BLaER1 treated with 17β-estradiol and CSF1 and Interleukin-3, amounts not matched to agents 10 nM and 100 nM (cell line): ENCODE results near the gene VWDE.

Source experiments
- H3K27ac ChIP-seq, 11 experiments: shearing (Covaris generic); formaldehyde crosslinking; 2 replicates each; pipeline ENCODE4 v1.8.1; 2022
- H3K27me3 ChIP-seq, 11 experiments: shearing (Covaris generic); formaldehyde crosslinking; 2 replicates each; pipeline ENCODE4 v1.8.1; 2022
- H3K36me3 ChIP-seq, 11 experiments: shearing (Covaris generic); formaldehyde crosslinking; 2 replicates each; pipeline ENCODE4 v1.8.1; 2022
- H3K4me1 ChIP-seq, 10 experiments: shearing (Covaris generic); formaldehyde crosslinking; 2 replicates each; pipeline ENCODE4 v1.8.1; 2022
- H3K4me2 ChIP-seq, 11 experiments: shearing (Covaris generic); formaldehyde crosslinking; 2 replicates each; pipeline ENCODE4 v1.8.1; 2022
- H3K4me3 ChIP-seq, 10 experiments: shearing (Covaris generic); formaldehyde crosslinking; 2 replicates each; pipeline ENCODE4 v1.8.1; 2022
- H3K9ac ChIP-seq, 11 experiments: shearing (Covaris generic); formaldehyde crosslinking; 2 replicates each; pipeline ENCODE4 v1.8.1; 2022
- H3K9me3 ChIP-seq, 11 experiments: shearing (Covaris generic); formaldehyde crosslinking; replicated peaks in 1 of 11; 2 replicates each; pipeline ENCODE4 v1.8.1; 2022
- H4K20me1 ChIP-seq, 11 experiments: shearing (Covaris generic); formaldehyde crosslinking; 2 replicates each; pipeline ENCODE4 v1.8.1; 2022
- Cebpa-rat ChIP-seq, 11 experiments: shearing (Covaris generic); IDR thresholded peaks; 2 replicates each; pipeline ENCODE4 v1.8.1; 2022

VWDE gene

DNA sequence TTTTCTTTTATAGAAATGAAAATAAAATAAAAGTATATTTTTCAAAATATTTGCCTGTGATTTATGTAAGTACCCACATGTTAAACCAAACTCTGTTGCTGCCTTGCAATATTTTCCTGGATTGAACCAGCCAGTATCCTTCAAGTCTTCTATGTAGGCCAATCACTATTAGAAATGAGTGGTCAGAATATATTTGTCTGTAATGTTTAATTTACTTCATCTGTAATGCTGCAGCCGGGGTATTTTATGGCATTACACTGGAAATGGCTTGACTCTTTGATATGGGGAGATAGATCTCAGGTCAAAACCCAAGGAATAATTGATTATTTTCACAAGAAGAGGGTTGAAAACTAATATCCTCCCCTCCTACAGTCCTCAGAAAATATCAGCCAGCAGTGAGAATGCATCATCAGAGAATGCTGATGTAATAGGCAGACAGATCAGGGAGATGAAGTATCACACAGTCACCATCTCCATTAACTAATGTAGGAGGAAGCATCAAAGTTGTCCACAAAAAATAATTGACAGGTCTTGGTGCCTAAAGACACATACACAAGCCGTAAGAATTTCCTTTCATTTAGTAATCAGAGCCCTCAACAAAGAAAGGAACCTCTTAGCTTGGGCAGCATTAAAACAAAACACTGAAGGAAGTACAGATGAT, 82.5 kb downstream of the VWDE start:
- Histone ChIP-seq H3K9ac (0 out of 22 replicates have a peak overlapping the region, but pooled peaks of 1 of the 11 experiments have one; percentile 21), H3K4me2 (no peak overlapping the region), H3K9me3 (no peaks in the 10 kb centered on the region), H3K27me3 (no peaks in the 10 kb centered on the region), H3K4me1 (no peaks in the 10 kb centered on the region), H3K4me3 (no peak overlapping the region), H4K20me1 (no peaks in the 10 kb centered on the region), H3K27ac (no peak overlapping the region), H3K36me3 (no peaks in the 10 kb centered on the region)
- no peak for TF ChIP-seq Cebpa-rat (IDR thresholded peaks at IDR 0.05)

DNA sequence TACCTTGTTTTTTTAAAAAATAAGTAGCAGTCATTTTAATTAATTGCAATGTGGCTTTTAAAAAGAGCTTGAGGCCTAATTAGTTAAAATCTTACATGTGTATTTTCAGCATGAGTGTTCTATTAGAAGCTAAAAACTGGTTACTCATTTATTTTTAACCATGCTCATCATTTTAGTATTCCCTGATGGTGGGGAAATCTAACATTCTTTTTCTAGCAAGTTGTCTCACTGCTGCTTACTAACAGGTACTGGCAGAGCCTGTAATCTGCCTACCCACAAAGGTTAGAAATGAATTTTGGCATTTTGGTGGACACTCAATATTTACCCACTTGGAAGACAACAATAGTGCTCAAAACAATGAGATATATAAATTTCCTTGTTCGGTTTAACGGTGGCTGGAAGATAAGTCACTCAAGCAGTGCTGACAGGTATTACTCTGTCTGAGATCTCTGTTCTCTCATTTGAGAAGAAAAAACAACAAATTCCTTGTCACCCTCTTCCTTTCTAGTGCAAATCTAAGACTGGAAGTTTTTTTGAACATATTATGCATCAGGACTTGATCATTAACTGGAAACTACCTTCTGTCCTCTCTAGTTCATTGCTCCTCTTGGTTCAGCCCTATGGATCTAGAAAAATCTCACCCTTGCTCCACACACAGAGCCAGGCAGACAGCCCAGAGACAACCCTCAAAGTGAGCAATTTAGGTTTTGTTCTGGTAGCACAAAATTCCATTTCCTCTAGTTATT, 83.3 kb downstream of the VWDE start:
- no peak for TF ChIP-seq Cebpa-rat (IDR thresholded peaks at IDR 0.05)
- Histone ChIP-seq H4K20me1 (no peaks in the 10 kb centered on the region), H3K27me3 (no peaks in the 10 kb centered on the region), H3K9me3 (no peaks in the 10 kb centered on the region), H3K27ac (no peak overlapping the region), H3K4me2 (no peak overlapping the region), H3K4me3 (no peak overlapping the region), H3K9ac (no peak overlapping the region), H3K4me1 (no peaks in the 10 kb centered on the region), H3K36me3 (no peaks in the 10 kb centered on the region)

DNA sequence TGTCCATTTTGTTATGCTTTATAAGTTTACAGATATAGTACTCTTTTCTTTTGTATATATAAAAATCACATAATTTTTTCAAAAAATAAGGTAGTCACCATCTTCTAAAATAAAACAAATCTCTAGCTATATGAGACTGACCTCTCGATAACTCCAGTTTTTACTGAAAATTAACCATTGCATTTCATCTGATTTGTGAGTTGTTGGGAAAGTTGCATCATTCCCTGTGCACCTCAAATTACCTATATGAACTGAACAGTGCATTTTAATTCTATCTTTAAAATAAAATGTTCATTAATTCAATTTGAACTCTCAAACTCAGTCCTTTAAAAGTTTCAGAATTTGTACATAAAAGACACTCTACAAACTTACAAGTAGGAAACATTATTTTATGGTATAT, 86.0 kb downstream of the VWDE start:
- H3K4me3 ChIP-seq = no peak overlapping the region
- no peaks in the 10 kb centered on the region for H3K36me3 ChIP-seq
- no peaks in the 10 kb centered on the region for H4K20me1 ChIP-seq
- H3K9ac ChIP-seq = no peak overlapping the region
- no peak for TF ChIP-seq Cebpa-rat (IDR thresholded peaks at IDR 0.05)
- no peak overlapping the region for H3K27ac ChIP-seq
- peaks cover 0 to 4% (median 0%) of the 10 kb centered on the region in 10 experiments; a peak in 1 of 20 replicates for H3K4me1 ChIP-seq
- H3K4me2 ChIP-seq = no peak overlapping the region
- H3K27me3 ChIP-seq = no peaks in the 10 kb centered on the region
- H3K9me3 ChIP-seq = no peaks in the 10 kb centered on the region

DNA sequence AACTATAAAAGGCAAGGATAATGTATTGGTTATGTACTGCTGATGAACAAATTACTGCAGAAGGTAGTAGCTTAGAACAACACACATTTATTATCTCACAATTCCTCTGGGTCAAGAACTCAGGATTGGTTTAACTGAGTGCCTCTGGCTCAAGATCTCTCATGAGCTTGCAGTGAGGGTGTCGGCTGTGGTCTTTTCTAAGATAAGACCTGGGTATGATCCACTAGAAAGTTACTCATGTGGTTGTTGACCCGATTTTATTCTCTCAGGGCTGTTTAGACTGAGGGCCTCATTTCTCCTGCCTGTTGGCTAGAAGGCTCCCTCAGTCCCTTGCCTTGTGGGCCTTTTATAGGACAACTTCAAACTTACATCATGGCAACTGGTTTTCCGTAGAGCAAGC, 86.7 kb downstream of the VWDE start:
- H4K20me1 ChIP-seq = no peaks in the 10 kb centered on the region
- no peak overlapping the region for H3K4me3 ChIP-seq
- no peak overlapping the region for H3K9ac ChIP-seq
- no peak overlapping the region for H3K4me2 ChIP-seq
- no peak for TF ChIP-seq Cebpa-rat (IDR thresholded peaks at IDR 0.05)
- H3K4me1 ChIP-seq = peaks cover 0 to 4% (median 0%) of the 10 kb centered on the region in 10 experiments; a peak in 1 of 20 replicates
- H3K27me3 ChIP-seq = no peaks in the 10 kb centered on the region
- no peak overlapping the region for H3K27ac ChIP-seq
- no peaks in the 10 kb centered on the region for H3K36me3 ChIP-seq
- no peaks in the 10 kb centered on the region for H3K9me3 ChIP-seq

DNA sequence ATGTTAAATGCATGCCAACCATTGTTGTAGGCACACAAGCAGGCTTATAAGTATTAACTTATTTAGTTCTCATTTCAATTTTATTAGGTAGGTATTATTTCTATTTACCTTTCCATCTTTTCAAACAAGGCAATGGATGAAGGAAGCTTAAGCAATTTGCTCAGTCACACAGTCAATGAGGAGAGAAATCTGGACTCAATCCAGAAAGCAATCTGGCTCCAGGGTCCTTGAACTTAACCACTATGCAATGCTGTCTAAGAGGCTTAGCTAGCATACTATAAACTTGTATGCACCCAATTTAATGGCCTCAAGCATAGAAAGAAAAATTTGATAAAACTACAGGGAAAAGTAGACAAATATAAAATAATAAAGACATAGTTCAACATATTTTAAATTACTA, 88.6 kb downstream of the VWDE start:
- Histone ChIP-seq H3K9ac (no peak overlapping the region), H3K36me3 (no peaks in the 10 kb centered on the region), H3K4me2 (no peak overlapping the region), H3K27me3 (no peaks in the 10 kb centered on the region), H3K27ac (no peak overlapping the region), H3K9me3 (no peaks in the 10 kb centered on the region), H3K4me3 (no peak overlapping the region), H4K20me1 (no peaks in the 10 kb centered on the region), H3K4me1 (peaks cover 0 to 4% (median 0%) of the 10 kb centered on the region in 10 experiments; a peak in 1 of 20 replicates)
- no peak for TF ChIP-seq Cebpa-rat (IDR thresholded peaks at IDR 0.05)

DNA sequence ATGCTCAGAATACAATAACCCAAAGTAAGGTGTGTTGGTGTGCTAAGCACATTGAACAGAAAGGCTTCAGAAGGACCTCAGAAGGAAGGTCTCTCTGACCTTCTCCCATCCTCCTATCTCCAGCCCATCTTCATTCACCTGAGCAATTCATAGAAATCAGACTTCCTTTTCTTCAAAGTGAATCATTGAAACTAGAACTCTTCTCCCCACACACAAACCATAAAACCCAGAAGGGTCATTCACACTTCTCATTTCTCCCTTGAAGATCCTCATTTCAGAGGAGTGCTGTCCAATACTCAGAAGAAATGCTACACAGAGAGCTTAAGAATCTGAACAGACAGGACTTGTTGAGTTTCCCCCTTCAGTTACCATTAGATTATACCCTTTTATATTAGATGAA, 89.5 kb downstream of the VWDE start:
- no peak overlapping the region for H3K4me2 ChIP-seq
- no peaks in the 10 kb centered on the region for H4K20me1 ChIP-seq
- H3K27ac ChIP-seq = no peak overlapping the region
- no peaks in the 10 kb centered on the region for H3K27me3 ChIP-seq
- H3K36me3 ChIP-seq = no peaks in the 10 kb centered on the region
- H3K4me1 ChIP-seq = peaks cover 0 to 4% (median 0%) of the 10 kb centered on the region in 10 experiments; a peak in 1 of 20 replicates
- no peak overlapping the region for H3K4me3 ChIP-seq
- no peak overlapping the region for H3K9ac ChIP-seq
- no peaks in the 10 kb centered on the region for H3K9me3 ChIP-seq
- TF ChIP-seq Cebpa-rat (IDR thresholded peaks at IDR 0.05) = no peak

DNA sequence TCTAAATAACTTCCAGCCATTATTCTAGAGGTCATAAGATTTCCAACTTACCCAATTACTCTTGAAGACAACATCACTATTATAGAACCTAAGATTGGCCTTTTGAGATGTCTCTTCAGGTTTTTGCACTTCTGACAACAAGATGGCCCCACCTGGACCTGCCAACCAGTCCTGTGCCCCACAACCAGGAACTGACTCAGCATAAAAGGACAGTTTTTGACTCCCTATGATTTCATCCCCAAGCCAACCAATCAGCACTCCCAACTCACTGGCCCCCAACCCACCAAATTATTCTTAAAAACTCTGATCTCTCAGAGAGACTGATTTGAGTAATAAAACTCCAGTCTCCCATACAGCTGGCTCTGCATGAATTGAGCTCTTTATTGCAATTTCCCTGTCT, 98.2 kb downstream of the VWDE start:
- Histone ChIP-seq H3K27me3 (no peaks in the 10 kb centered on the region), H3K27ac (no peak overlapping the region), H3K9me3 (peaks cover 0 to 10% (median 0%) of the 10 kb centered on the region in 11 experiments; a peak in 4 of 22 replicates), H3K4me1 (peaks cover 0 to 2% (median 0%) of the 10 kb centered on the region in 10 experiments; a peak in 1 of 20 replicates), H3K9ac (no peak overlapping the region), H3K4me3 (no peak overlapping the region), H4K20me1 (no peaks in the 10 kb centered on the region), H3K36me3 (no peaks in the 10 kb centered on the region), H3K4me2 (no peak overlapping the region)
- no peak for TF ChIP-seq Cebpa-rat (IDR thresholded peaks at IDR 0.05)

DNA sequence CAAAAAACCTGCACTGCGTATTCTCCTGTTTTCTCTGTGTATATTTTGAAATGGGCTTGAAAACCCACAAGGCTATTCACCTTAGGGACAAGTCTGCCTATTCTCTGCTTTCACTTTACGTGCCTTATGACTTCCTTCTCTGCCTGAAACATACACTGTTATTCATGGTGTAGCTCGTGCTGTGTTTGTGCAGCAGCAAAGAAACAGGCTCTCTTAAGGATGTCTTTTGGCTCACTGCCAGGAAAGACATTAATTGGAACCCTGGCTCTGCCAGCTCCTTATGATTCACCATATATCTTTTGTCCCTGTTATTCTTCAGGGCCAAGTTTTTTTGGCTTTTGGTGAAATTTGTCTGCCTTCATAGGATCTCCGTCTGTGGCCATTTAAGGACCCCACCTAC, 100.2 kb downstream of the VWDE start:
- no peak overlapping the region for H3K4me3 ChIP-seq
- H3K27ac ChIP-seq = no peak overlapping the region
- peaks cover 0 to 2% (median 0%) of the 10 kb centered on the region in 10 experiments; a peak in 1 of 20 replicates for H3K4me1 ChIP-seq
- TF ChIP-seq Cebpa-rat (IDR thresholded peaks at IDR 0.05) = no peak
- H3K36me3 ChIP-seq = no peaks in the 10 kb centered on the region
- no peaks in the 10 kb centered on the region for H4K20me1 ChIP-seq
- H3K27me3 ChIP-seq = no peaks in the 10 kb centered on the region
- H3K9me3 ChIP-seq = peaks cover 0 to 10% (median 0%) of the 10 kb centered on the region in 11 experiments; a peak in 4 of 22 replicates
- H3K9ac ChIP-seq = no peak overlapping the region
- H3K4me2 ChIP-seq = no peak overlapping the region

DNA sequence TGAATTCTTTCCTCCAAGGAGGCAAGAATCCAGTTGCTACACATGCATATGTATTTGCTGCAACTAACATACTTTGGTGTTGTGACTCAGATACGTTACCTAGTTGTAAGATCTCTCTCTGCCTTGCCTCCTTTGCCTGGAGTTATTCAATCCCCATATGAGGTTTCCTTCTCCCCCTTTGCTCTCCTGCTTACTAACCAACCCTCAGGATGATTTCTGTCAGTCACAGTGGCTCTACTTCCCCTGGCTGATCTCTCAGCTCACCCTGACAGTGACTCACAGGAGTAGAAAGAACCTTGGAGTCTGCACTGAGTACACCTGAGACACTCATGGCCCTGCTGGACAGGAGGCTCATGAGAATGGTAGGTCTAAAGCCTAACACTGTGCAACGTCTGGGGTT, 100.6 kb downstream of the VWDE start:
- H4K20me1 ChIP-seq = no peaks in the 10 kb centered on the region
- H3K4me2 ChIP-seq = no peak overlapping the region
- peaks cover 0 to 2% (median 0%) of the 10 kb centered on the region in 10 experiments; a peak in 1 of 20 replicates for H3K4me1 ChIP-seq
- no peak for TF ChIP-seq Cebpa-rat (IDR thresholded peaks at IDR 0.05)
- no peak overlapping the region for H3K9ac ChIP-seq
- H3K27ac ChIP-seq = no peak overlapping the region
- no peaks in the 10 kb centered on the region for H3K27me3 ChIP-seq
- no peak overlapping the region for H3K4me3 ChIP-seq
- H3K9me3 ChIP-seq = peaks cover 0 to 10% (median 0%) of the 10 kb centered on the region in 11 experiments; a peak in 4 of 22 replicates
- H3K36me3 ChIP-seq = no peaks in the 10 kb centered on the region
